ENCODE results near the gene KATNAL1. TPM values are rescaled to one million over a fixed set of nuclear protein-coding genes. Genes with fewer than 3 reads are reported as not detected.
A peak's percentile ranks its signal among the peaks of the same experiment; 100 is the strongest.
"Not testable (repeated sequence)": the region's sequence is repeated elsewhere in the genome, so short reads cannot be mapped to it uniquely, and the experiment has no call there.

The KATNAL1 gene
- total RNA-seq, 1 donor from 2014 or later, result 76.3 TPM

GRCh38 chr13:30211745-30212144, 95.6 kb downstream of the KATNAL1 start:
- DNase-seq, result no peak

GRCh38 chr13:30204564-30204963, 102.8 kb downstream of the KATNAL1 start:
- no peak for DNase-seq

GRCh38 chr13:30196025-30196424, 111.3 kb downstream of the KATNAL1 start:
- DNase-seq, result no peak

GRCh38 chr13:30194906-30195305, 112.4 kb downstream of the KATNAL1 start:
- DNase-seq, result no peak

GRCh38 chr13:30193279-30194234, 113.8 kb downstream of the KATNAL1 start:
- DNase-seq, result no peak

- DNase-seq, result no peak
These were observed 114.8 kb downstream of the KATNAL1 start for GRCh38 chr13:30192320-30193093.

- no peak for DNase-seq
These were observed 115.8 kb downstream of the KATNAL1 start for GRCh38 chr13:30191491-30192100.

GRCh38 chr13:30186634-30187415, 120.5 kb downstream of the KATNAL1 start:
- DNase-seq, result no peak

- DNase-seq, result no peak
These were observed 125.3 kb downstream of the KATNAL1 start for GRCh38 chr13:30181888-30182651.

GRCh38 chr13:30179597-30180276, 127.6 kb downstream of the KATNAL1 start:
- DNase-seq, result no peak

GRCh38 chr13:30178976-30179375, 128.4 kb downstream of the KATNAL1 start:
- no peak for DNase-seq

- DNase-seq, result no peak
These were observed 132.2 kb downstream of the KATNAL1 start for GRCh38 chr13:30175166-30175565.

- DNase-seq, result not testable (repeated sequence)
These were observed 133.1 kb downstream of the KATNAL1 start for GRCh38 chr13:30174250-30174649.

- DNase-seq, result no peak
These were observed 134.1 kb downstream of the KATNAL1 start for GRCh38 chr13:30173303-30173610.

- DNase-seq, result no peak
These were observed 134.6 kb downstream of the KATNAL1 start for GRCh38 chr13:30172593-30173302.

GRCh38 chr13:30170569-30170968, 136.8 kb downstream of the KATNAL1 start:
- DNase-seq, result no peak

- DNase-seq, result no peak
These were observed 137.9 kb downstream of the KATNAL1 start for GRCh38 chr13:30169442-30169841.

GRCh38 chr13:30165796-30166195, 141.6 kb downstream of the KATNAL1 start:
- peak; percentile 13 for DNase-seq

- no peak for DNase-seq
These were observed 142.3 kb downstream of the KATNAL1 start for GRCh38 chr13:30165071-30165470.

GRCh38 chr13:30164146-30164545, 143.2 kb downstream of the KATNAL1 start:
- DNase-seq, result no peak

All from occipital lobe (tissue), 2 donors.